HEK293 (cell line): ENCODE measurements around the gene TAC4.

ENCODE experiments used
- ZBTB8A ChIP-seq: fragments of 450-650 bp; formaldehyde crosslinking; IDR thresholded peaks from 2 replicates; pipeline ENCODE4 v1.5.1; 2016; ENCODE audit warnings: missing biosample characterization, missing genetic modification characterization
- ZNF266 ChIP-seq: fragments of 450-650 bp; formaldehyde crosslinking; IDR thresholded peaks from 2 replicates; pipeline ENCODE4 v1.5.1; 2016; ENCODE audit warnings: missing biosample characterization, missing genetic modification characterization, low read depth
- ZNF274 ChIP-seq, 2 experiments: fragments of 200-500 bp in 1 of 2; fragments of 450-650 bp in 1 of 2; sonication (Bioruptor generic) in 1 of 2; formaldehyde crosslinking in 1 of 2; IDR thresholded peaks; 2 replicates each; pipeline versions ENCODE4 v1.5.1 to v1.6.1; 2014 to 2016; ENCODE audit warnings: borderline replicate concordance in 1 of 2, inconsistent platforms in 1 of 2, low read length in 1 of 2, missing biosample characterization in 1 of 2, missing genetic modification characterization in 1 of 2
- ZNF311 ChIP-seq: fragments of 450-650 bp; formaldehyde crosslinking; IDR thresholded peaks from 2 replicates; pipeline ENCODE4 v1.5.1; 2017; ENCODE audit warnings: missing biosample characterization, missing genetic modification characterization, borderline replicate concordance
- ZNF473 ChIP-seq: fragments of 450-650 bp; formaldehyde crosslinking; IDR thresholded peaks from 2 replicates; pipeline ENCODE4 v1.5.1; 2017; ENCODE audit warnings: missing biosample characterization, missing genetic modification characterization
- ZNF837 ChIP-seq: fragments of 450-650 bp; formaldehyde crosslinking; IDR thresholded peaks from 2 replicates; pipeline ENCODE4 v1.5.1; 2016; ENCODE audit warnings: missing biosample characterization, missing genetic modification characterization
- ZSCAN16 ChIP-seq: fragments of 450-650 bp; formaldehyde crosslinking; IDR thresholded peaks from 2 replicates; pipeline ENCODE4 v1.5.1; 2016; ENCODE audit warnings: missing biosample characterization, missing genetic modification characterization
- TF ChIP-seq, protein P1 (sequence below): fragments of 450-650 bp; formaldehyde crosslinking; IDR thresholded peaks from 2 replicates; pipeline ENCODE4 v1.5.1; 2016; ENCODE audit warnings: missing biosample characterization, missing genetic modification characterization

DNA sequence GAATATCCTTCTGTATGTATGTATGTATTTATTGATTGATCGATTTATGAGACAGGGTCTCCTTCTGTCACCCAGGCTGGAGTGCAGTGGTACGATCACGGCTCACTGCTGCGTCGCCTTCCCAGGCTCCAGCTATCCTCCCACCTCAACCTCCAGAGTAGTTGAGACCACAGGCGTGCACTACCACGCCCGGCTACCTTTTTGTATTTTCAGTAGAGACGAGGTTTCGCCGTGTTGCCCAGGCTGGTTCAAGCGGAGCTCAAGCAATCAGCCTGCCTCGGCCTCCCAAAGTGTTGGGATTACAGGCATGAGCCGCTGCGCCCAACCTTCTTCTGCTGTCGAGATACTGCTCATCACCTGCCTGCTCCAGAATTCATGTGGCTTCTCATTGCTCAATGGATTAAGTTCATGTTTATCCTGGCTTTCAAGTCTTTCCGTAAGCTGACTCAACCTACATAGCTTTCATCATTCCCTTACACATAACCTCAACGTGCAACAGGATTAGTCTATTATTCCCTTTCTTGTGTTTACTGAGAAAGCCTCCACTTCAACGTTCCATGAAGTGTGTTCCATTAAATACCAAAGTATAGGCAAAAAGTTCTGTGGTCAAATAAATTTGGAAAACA, 13.6 kb downstream of the TAC4 start:
- TF ChIP-seq, protein P1, sequence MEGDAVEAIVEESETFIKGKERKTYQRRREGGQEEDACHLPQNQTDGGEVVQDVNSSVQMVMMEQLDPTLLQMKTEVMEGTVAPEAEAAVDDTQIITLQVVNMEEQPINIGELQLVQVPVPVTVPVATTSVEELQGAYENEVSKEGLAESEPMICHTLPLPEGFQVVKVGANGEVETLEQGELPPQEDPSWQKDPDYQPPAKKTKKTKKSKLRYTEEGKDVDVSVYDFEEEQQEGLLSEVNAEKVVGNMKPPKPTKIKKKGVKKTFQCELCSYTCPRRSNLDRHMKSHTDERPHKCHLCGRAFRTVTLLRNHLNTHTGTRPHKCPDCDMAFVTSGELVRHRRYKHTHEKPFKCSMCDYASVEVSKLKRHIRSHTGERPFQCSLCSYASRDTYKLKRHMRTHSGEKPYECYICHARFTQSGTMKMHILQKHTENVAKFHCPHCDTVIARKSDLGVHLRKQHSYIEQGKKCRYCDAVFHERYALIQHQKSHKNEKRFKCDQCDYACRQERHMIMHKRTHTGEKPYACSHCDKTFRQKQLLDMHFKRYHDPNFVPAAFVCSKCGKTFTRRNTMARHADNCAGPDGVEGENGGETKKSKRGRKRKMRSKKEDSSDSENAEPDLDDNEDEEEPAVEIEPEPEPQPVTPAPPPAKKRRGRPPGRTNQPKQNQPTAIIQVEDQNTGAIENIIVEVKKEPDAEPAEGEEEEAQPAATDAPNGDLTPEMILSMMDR: no peak
- TF ChIP-seq ZNF311 (tag by site-specific recombination): no peak
- TF ChIP-seq ZNF274 (IDR thresholded peaks at IDR 0.05; ENCODE audit: low read length): no peak
- no peak for TF ChIP-seq ZNF274 (tag by site-specific recombination; IDR thresholded peaks at IDR 0.05; ENCODE audit: borderline replicate concordance)
- no peak for TF ChIP-seq ZNF473 (tag by site-specific recombination)
- no peak for TF ChIP-seq ZBTB8A (tag by site-specific recombination)
- TF ChIP-seq ZSCAN16 (tag by site-specific recombination): no peak
- no peak for TF ChIP-seq ZNF837 (tag by site-specific recombination)
- TF ChIP-seq ZNF266: no peak
